DND-41 (cell line): Measurements from ENCODE around the gene PLCL1.

Source experiments
- ATAC-seq: fragments of 200-7000 bp; cut with Tn5 transposase; 3 replicates; pipeline ENCODE4 v1.9.1; 2021; ENCODE audit warnings: low read depth; ENCODE audit not compliant: insufficient read depth
- DNase-seq: peaks from one replicate; pipeline ENCODE4 v3.0.0-alpha.2; 2020
- H2AFZ ChIP-seq: 2 replicates; pipeline ENCODE4 v1.6.0; 2012; ENCODE audit warnings: low read depth, low read length
- H3K27ac ChIP-seq: 2 replicates; pipeline ENCODE4 v1.5.1; 2012; ENCODE audit warnings: low read length, inconsistent platforms
- H3K27me3 ChIP-seq: fragments of 200-600 bp; sonication (generic); 2 replicates; pipeline ENCODE4 v1.6.0; 2012; ENCODE audit warnings: low read length, mild to moderate bottlenecking, inconsistent platforms; ENCODE audit not compliant: insufficient read depth, poor library complexity
- H3K36me3 ChIP-seq: 2 replicates; pipeline ENCODE4 v1.5.1; 2012; ENCODE audit warnings: low read length, inconsistent platforms; ENCODE audit not compliant: insufficient read depth
- H3K4me1 ChIP-seq: 2 replicates; pipeline ENCODE4 v1.5.1; 2012; ENCODE audit warnings: mild to moderate bottlenecking, low read length; ENCODE audit not compliant: insufficient read depth
- H3K4me2 ChIP-seq: 2 replicates; pipeline ENCODE4 v1.6.0; 2012; ENCODE audit warnings: mild to moderate bottlenecking, moderate library complexity, low read length, inconsistent platforms; ENCODE audit not compliant: insufficient read depth
- H3K4me3 ChIP-seq, 2 experiments: fragments of 200-600 bp in 1 of 2; shearing (Covaris generic) in 1 of 2; 2 replicates each; pipeline ENCODE4 v1.5.1; 2012 to 2016; ENCODE audit warnings: inconsistent platforms in 2 of 2, low read length in 2 of 2, mild to moderate bottlenecking in 2 of 2, low read depth in 1 of 2, moderate library complexity in 1 of 2
- H3K79me2 ChIP-seq: 2 replicates; pipeline ENCODE4 v1.6.0; 2012; ENCODE audit warnings: low read length, inconsistent platforms; ENCODE audit not compliant: insufficient read depth
- H3K9ac ChIP-seq: 2 replicates; pipeline ENCODE4 v1.6.0; 2012; ENCODE audit warnings: low read depth, mild to moderate bottlenecking, inconsistent platforms, low read length, moderate library complexity
- H3K9me3 ChIP-seq: 2 replicates; pipeline ENCODE4 v1.5.1; 2012; ENCODE audit warnings: low read length, moderate library complexity, mild to moderate bottlenecking, inconsistent platforms; ENCODE audit not compliant: insufficient read depth, severe bottlenecking
- H4K20me1 ChIP-seq: 2 replicates; pipeline ENCODE4 v1.6.0; 2012; ENCODE audit warnings: low read length; ENCODE audit not compliant: insufficient read depth
- CTCF ChIP-seq: IDR thresholded peaks from 2 replicates; pipeline ENCODE4 v1.5.1; 2012; ENCODE audit warnings: borderline replicate concordance, low read length, moderate library complexity, mild to moderate bottlenecking; ENCODE audit not compliant: poor library complexity, severe bottlenecking; ENCODE audit errors: extremely low read depth
- EZH2 ChIP-seq: IDR thresholded peaks from 3 replicates; pipeline ENCODE4 v1.6.1; 2012; ENCODE audit warnings: borderline replicate concordance, low read depth, mild to moderate bottlenecking, moderate library complexity, low read length, inconsistent platforms; ENCODE audit not compliant: severe bottlenecking

The PLCL1 gene

GRCh38 chr2:197947219-197947757 lies 142.9 kb downstream of the PLCL1 start:
- no peak overlapping the region for H3K27ac ChIP-seq
- no peaks in the 10 kb centered on the region for H3K4me1 ChIP-seq
- H3K79me2 ChIP-seq = no peaks in the 10 kb centered on the region
- TF ChIP-seq CTCF = no peak
- no peak for TF ChIP-seq EZH2
- H3K4me2 ChIP-seq = no peak overlapping the region
- no peak overlapping the region for H3K4me3 ChIP-seq
- DNase-seq (no peak), ATAC-seq (no peak; the same call in 2 of the 3 replicates)
- no peak overlapping the region for H3K9ac ChIP-seq
- no peak overlapping the region for H2AFZ ChIP-seq
- H4K20me1 ChIP-seq = peaks cover 4% of the 10 kb centered on the region; the same call in 1 of the 2 replicates
- no peaks in the 10 kb centered on the region for H3K9me3 ChIP-seq
- H3K27me3 ChIP-seq = no peaks in the 10 kb centered on the region
- no peaks in the 10 kb centered on the region for H3K36me3 ChIP-seq

GRCh38 chr2:197949224-197949623 lies 144.8 kb downstream of the PLCL1 start:
- H3K4me3 ChIP-seq = no peak overlapping the region
- H3K4me1 ChIP-seq = peaks cover 11% of the 10 kb centered on the region
- H3K79me2 ChIP-seq = no peaks in the 10 kb centered on the region
- no peak overlapping the region for H3K9ac ChIP-seq
- no peaks in the 10 kb centered on the region for H3K36me3 ChIP-seq
- TF ChIP-seq EZH2 (no peak), CTCF (no peak)
- H4K20me1 ChIP-seq = peaks cover 4% of the 10 kb centered on the region
- no peak for DNase-seq
- no peak overlapping the region for H3K4me2 ChIP-seq
- no peaks in the 10 kb centered on the region for H3K9me3 ChIP-seq
- no peaks in the 10 kb centered on the region for H3K27me3 ChIP-seq
- H3K27ac ChIP-seq = no peak overlapping the region
- no peak for ATAC-seq
- no peak overlapping the region for H2AFZ ChIP-seq

GRCh38 chr2:197950006-197950405 lies 145.6 kb downstream of the PLCL1 start:
- Histone ChIP-seq H3K36me3 (no peaks in the 10 kb centered on the region), H3K9ac (no peak overlapping the region), H3K4me3 (no peak overlapping the region), H3K27me3 (no peaks in the 10 kb centered on the region), H2AFZ (no peak overlapping the region), H3K79me2 (no peaks in the 10 kb centered on the region), H3K27ac (no peak overlapping the region), H3K4me1 (peaks cover 13% of the 10 kb centered on the region), H4K20me1 (peaks cover 4% of the 10 kb centered on the region), H3K4me2 (no peak overlapping the region), H3K9me3 (no peaks in the 10 kb centered on the region)
- ATAC-seq (no peak), DNase-seq (no peak)
- no peak for TF ChIP-seq EZH2
- TF ChIP-seq CTCF = no peak

- H2AFZ ChIP-seq = no peak overlapping the region
- DNase-seq = no peak
- no peaks in the 10 kb centered on the region for H3K27me3 ChIP-seq
- H3K9me3 ChIP-seq = no peaks in the 10 kb centered on the region
- no peak for ATAC-seq
- H3K36me3 ChIP-seq = no peaks in the 10 kb centered on the region
- H3K4me2 ChIP-seq = no peak overlapping the region
- H3K79me2 ChIP-seq = no peaks in the 10 kb centered on the region
- peaks cover 13% of the 10 kb centered on the region for H3K4me1 ChIP-seq
- H4K20me1 ChIP-seq = peaks cover 4% of the 10 kb centered on the region
- no peak for TF ChIP-seq EZH2
- TF ChIP-seq CTCF = no peak
- no peak overlapping the region for H3K9ac ChIP-seq
- H3K27ac ChIP-seq = no peak overlapping the region
- H3K4me3 ChIP-seq = no peak overlapping the region
Observed at GRCh38 chr2:197950724-197951123, 146.3 kb downstream of the PLCL1 start.
